Right lobe of liver (tissue), 4 donors: Measurements from ENCODE around the gene PPM1H.

Source experiments
- CTCF ChIP-seq, 4 donors: fragments of 200-600 bp in 3 of 4; fragments of 450-650 bp in 1 of 4; IDR thresholded peaks; one replicate each; pipeline versions ENCODE4 v1.5.1 to v1.8.0; 2016 to 2022; ENCODE audit warnings: antibody characterized with exemption in 4 of 4, mild to moderate bottlenecking in 2 of 4
- POLR2A ChIP-seq: fragments of 450-650 bp; IDR thresholded peaks from one replicate; pipeline ENCODE4 v1.6.1; 2017; ENCODE audit warnings: antibody characterized with exemption, mild to moderate bottlenecking
- donor health status: DM: no; HTN: no; CAD: no.
- donor health status: DM: no; HTN: no; CAD: no.
- donor health status: DM: no; HTN: yes; CAD: no.

GRCh38 chr12:62959745-62960144 is 24.8 kb upstream of the PPM1H start:
- TF ChIP-seq POLR2A (no peak), CTCF (IDR thresholded peaks at IDR 0.05) (no peak)
